Measurements from ENCODE around the gene AGMO.

The AGMO gene

DNA sequence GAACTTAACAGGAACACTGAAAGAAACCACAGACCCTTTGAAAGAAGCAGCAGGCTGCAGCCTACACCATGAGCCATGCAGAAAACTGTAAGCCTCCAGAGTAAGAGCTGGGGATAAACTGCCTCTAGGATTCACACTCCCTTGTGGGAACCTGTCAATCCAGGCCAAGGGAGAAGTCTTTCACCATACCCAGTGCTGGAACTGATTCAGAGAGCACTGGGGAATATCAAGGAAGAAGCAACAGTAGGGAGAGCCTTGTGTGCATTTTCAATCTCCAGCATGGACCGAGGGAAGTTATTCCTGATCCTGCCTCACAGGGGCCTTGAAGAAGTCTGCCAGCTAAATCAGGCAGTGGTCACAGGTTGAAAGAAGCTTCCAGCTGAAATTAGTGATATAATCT, 282.2 kb downstream of the AGMO start:
- no peaks in the 10 kb centered on the region for H3K4me1 ChIP-seq (ENCODE audit: control insufficient read depth, low read length)
- peaks cover 33% of the 10 kb centered on the region for H3K9me3 ChIP-seq (ENCODE audit: control insufficient read depth, insufficient read depth, low read length)
- H3K27ac ChIP-seq (ENCODE audit: low read depth, low read length) = no peak overlapping the region
- H3K36me3 ChIP-seq (ENCODE audit: control insufficient read depth, low read length) = no peaks in the 10 kb centered on the region
- no peaks in the 10 kb centered on the region for H3F3A ChIP-seq (ENCODE audit: control insufficient read depth, insufficient read depth)
- H3K4me3 ChIP-seq (ENCODE audit: low read length) = no peak overlapping the region
- TF ChIP-seq CTCF (IDR thresholded peaks at IDR 0.05; ENCODE audit: low read depth, low read length, poor library complexity, severe bottlenecking) = no peak
- no peak for TF ChIP-seq EZH2phosphoT487 (IDR thresholded peaks at IDR 0.05; ENCODE audit: borderline replicate concordance, low read length)
- H3K27me3 ChIP-seq (ENCODE audit: control insufficient read depth, low read length) = no peaks in the 10 kb centered on the region
- no peak overlapping the region for H3K4me2 ChIP-seq (ENCODE audit: low read length)
- no peaks in the 10 kb centered on the region for H3K9me2 ChIP-seq (replicated peaks; ENCODE audit: control insufficient read depth, low read length)
- no peaks in the 10 kb centered on the region for H3K79me2 ChIP-seq (ENCODE audit: control insufficient read depth, low read length)
- no peaks in the 10 kb centered on the region for H4K20me1 ChIP-seq (ENCODE audit: control insufficient read depth, insufficient read depth, low read depth, low read length)

GRCh38 chr7:15257689-15258088, 304.1 kb downstream of the AGMO start:
- no peak overlapping the region for H3K27ac ChIP-seq (ENCODE audit: low read depth, low read length)
- H4K20me1 ChIP-seq (ENCODE audit: control insufficient read depth, insufficient read depth, low read depth, low read length) = no peaks in the 10 kb centered on the region
- H3K36me3 ChIP-seq (ENCODE audit: control insufficient read depth, low read length) = no peaks in the 10 kb centered on the region
- no peaks in the 10 kb centered on the region for H3K79me2 ChIP-seq (ENCODE audit: control insufficient read depth, low read length)
- H3K27me3 ChIP-seq (ENCODE audit: control insufficient read depth, low read length) = no peaks in the 10 kb centered on the region
- TF ChIP-seq CTCF (IDR thresholded peaks at IDR 0.05; ENCODE audit: low read depth, low read length, poor library complexity, severe bottlenecking) (no peak), EZH2phosphoT487 (IDR thresholded peaks at IDR 0.05; ENCODE audit: borderline replicate concordance, low read length) (no peak)
- no peaks in the 10 kb centered on the region for H3K9me2 ChIP-seq (replicated peaks; ENCODE audit: control insufficient read depth, low read length)
- H3F3A ChIP-seq (ENCODE audit: control insufficient read depth, insufficient read depth) = no peaks in the 10 kb centered on the region
- no peak overlapping the region for H3K4me2 ChIP-seq (ENCODE audit: low read length)
- H3K9me3 ChIP-seq (ENCODE audit: control insufficient read depth, insufficient read depth, low read length) = no peaks in the 10 kb centered on the region; the same call in 1 of the 2 replicates
- no peak overlapping the region for H3K4me3 ChIP-seq (ENCODE audit: low read length)
- H3K4me1 ChIP-seq (ENCODE audit: control insufficient read depth, low read length) = no peaks in the 10 kb centered on the region

- Histone ChIP-seq H3K27me3 (ENCODE audit: control insufficient read depth, low read length) (no peaks in the 10 kb centered on the region), H3K4me1 (ENCODE audit: control insufficient read depth, low read length) (no peaks in the 10 kb centered on the region), H3K4me3 (ENCODE audit: low read length) (no peak overlapping the region), H4K20me1 (ENCODE audit: control insufficient read depth, insufficient read depth, low read depth, low read length) (no peaks in the 10 kb centered on the region), H3F3A (ENCODE audit: control insufficient read depth, insufficient read depth) (no peaks in the 10 kb centered on the region), H3K79me2 (ENCODE audit: control insufficient read depth, low read length) (no peaks in the 10 kb centered on the region), H3K27ac (ENCODE audit: low read depth, low read length) (no peak overlapping the region), H3K4me2 (ENCODE audit: low read length) (no peak overlapping the region), H3K9me2 (replicated peaks; ENCODE audit: control insufficient read depth, low read length) (no peaks in the 10 kb centered on the region), H3K36me3 (ENCODE audit: control insufficient read depth, low read length) (no peaks in the 10 kb centered on the region), H3K9me3 (ENCODE audit: control insufficient read depth, insufficient read depth, low read length) (no peaks in the 10 kb centered on the region; the same call in 1 of the 2 replicates)
- TF ChIP-seq CTCF (IDR thresholded peaks at IDR 0.05; ENCODE audit: low read depth, low read length, poor library complexity, severe bottlenecking) (no peak), EZH2phosphoT487 (IDR thresholded peaks at IDR 0.05; ENCODE audit: borderline replicate concordance, low read length) (no peak)
Observed at GRCh38 chr7:15252181-15252580, 309.6 kb downstream of the AGMO start.

DNA sequence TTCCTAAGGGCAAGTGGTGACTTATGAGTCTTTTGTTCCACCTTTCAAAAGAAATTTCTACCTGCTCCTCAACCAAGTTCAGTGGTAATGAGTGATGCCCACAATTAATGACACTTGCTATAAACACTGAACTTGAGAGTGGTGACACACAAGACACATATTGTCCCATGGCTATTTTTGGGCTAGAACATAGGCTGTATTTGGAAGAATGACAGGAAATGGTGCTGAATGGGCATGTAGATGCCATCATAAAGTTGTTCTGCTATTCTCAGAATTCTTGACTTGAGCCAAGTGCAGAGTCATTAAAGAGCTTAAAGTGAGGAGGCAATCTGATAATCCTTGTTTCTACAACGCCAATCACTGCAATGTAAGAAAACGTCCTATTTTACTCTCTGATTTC, 313.3 kb downstream of the AGMO start:
- TF ChIP-seq EZH2phosphoT487 (IDR thresholded peaks at IDR 0.05; ENCODE audit: borderline replicate concordance, low read length) (no peak), CTCF (IDR thresholded peaks at IDR 0.05; ENCODE audit: low read depth, low read length, poor library complexity, severe bottlenecking) (no peak)
- Histone ChIP-seq H3K27me3 (ENCODE audit: control insufficient read depth, low read length) (no peaks in the 10 kb centered on the region), H3K9me2 (replicated peaks; ENCODE audit: control insufficient read depth, low read length) (no peaks in the 10 kb centered on the region), H3K4me1 (ENCODE audit: control insufficient read depth, low read length) (no peaks in the 10 kb centered on the region), H3F3A (ENCODE audit: control insufficient read depth, insufficient read depth) (no peaks in the 10 kb centered on the region), H3K36me3 (ENCODE audit: control insufficient read depth, low read length) (no peaks in the 10 kb centered on the region), H4K20me1 (ENCODE audit: control insufficient read depth, insufficient read depth, low read depth, low read length) (no peaks in the 10 kb centered on the region), H3K4me3 (ENCODE audit: low read length) (no peak overlapping the region), H3K4me2 (ENCODE audit: low read length) (no peak overlapping the region), H3K79me2 (ENCODE audit: control insufficient read depth, low read length) (no peaks in the 10 kb centered on the region), H3K9me3 (ENCODE audit: control insufficient read depth, insufficient read depth, low read length) (no peaks in the 10 kb centered on the region), H3K27ac (ENCODE audit: low read depth, low read length) (no peak overlapping the region)
